HG03457 (cell line): ENCODE data around the gene SULT4A1.

Source experiments
- ATAC-seq: cut with Tn5 transposase; IDR thresholded peaks from one replicate; pipeline ENCODE4 v1.9.1; 2021; ENCODE audit warnings: moderate number of reproducible peaks; ENCODE audit not compliant: unreplicated experiment

Gene SULT4A1

GRCh38 chr22:43812149-43812842 is 50.0 kb downstream of the SULT4A1 start, which contains the start of gene EFCAB6:
Gene EFCAB6 (minus strand): TSS chr22:43812305. CDS start chr22:43782318, 29,987 bp downstream.
- no peak for ATAC-seq

DNA sequence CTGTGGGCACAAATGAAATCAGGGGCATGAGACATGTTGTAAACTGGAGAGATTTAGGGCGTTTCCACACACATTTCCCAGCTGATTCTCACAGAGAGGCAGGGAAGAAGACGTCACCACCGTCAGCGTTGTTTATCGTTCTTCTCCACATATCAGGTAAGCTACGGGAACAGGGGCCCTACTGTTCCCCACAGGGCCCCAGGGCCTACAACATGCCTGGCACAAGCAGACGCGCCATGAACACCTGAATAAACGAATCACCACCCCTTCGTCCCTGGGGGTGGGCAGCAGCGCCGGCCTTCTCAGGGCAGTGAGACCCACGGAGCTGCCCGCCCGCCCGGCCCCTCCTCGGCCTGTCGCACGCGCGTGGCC is 50.5 kb downstream of the SULT4A1 start:
- no peak for ATAC-seq

DNA sequence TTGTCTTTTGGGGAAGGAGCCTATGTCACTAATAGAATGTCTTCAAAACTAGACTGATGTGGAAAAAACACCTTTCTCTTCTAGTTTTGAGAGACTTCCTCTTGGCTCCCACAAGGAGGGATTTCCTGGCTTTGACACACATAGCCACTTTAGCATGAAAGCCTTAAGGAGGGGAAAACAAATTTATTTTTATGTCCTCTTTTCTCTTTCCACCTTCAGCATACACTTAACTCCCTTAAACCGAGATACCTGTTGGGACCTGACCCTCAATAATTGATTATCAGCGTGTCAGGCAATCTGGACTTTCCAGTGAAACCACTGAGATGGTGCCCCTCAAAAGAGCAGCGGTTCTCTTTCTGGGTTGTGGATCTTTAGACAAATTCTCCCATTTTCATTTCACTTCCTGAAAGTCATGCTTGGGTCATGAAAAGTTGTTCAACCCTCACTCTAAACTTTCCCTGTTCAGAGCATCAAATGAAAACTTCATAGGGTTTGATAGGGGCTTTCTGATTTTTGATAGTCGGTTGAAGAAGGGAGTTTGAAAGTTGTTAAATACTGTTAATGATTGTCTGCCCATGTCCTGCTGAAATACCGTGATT is 59.3 kb downstream of the SULT4A1 start:
- no peak for ATAC-seq

DNA sequence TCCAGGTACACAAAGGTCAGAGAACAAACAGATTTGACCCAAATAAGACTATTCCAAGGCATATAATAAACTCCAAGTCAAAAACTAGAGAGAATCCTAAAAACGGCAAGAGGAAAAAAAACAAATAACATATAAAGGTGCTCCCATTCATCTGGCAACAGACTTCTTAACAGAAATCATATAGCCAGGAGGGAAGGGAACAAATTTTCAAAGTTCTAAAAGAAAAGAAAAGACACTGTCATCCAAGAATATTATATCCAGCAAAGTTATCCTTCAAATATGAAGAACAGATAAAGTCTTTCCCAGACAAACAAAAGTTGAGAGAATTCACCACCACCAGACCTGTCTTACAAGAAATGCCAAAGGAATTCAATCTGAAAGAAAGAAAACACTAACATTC is 61.3 kb downstream of the SULT4A1 start:
- no peak for ATAC-seq

DNA sequence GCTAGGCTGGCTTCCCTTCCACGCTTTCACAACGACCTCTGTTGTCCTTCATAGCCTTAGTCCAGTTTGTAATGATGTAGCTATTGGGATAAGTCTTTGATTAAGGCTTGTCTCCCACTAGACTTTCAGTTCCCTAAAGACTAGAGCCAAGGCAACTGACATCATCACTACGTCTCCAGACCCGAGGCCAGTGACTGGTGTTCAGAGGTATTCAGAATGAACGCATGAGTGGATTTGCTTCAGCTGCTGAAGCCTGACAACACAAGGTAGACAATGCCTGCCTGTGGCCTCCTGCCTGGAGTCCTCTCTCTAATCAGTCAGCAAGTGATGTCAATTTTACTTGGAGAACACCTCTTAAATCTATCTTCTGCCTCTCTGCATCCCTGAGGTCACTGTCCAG is 63.8 kb downstream of the SULT4A1 start:
- no peak for ATAC-seq

DNA sequence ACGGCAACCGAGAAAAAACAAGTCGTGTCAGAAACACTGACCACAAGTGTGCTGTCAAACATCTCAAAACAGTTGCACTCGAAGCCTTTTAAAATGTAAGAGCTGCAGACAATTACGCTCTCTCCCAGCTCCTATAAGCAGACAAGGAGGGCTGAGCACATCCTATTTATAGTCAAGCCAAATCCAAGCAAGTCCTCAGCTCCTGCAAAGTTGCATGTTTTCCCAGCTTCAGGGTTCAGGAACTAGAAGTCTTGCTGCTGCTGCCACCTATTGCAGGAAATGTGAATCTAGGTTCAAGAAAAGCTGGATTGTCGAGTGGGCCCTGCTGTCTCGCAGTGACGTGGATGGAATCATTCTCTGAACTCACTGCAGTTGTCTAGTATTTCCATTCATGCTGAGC is 65.7 kb downstream of the SULT4A1 start:
- no peak for ATAC-seq

DNA sequence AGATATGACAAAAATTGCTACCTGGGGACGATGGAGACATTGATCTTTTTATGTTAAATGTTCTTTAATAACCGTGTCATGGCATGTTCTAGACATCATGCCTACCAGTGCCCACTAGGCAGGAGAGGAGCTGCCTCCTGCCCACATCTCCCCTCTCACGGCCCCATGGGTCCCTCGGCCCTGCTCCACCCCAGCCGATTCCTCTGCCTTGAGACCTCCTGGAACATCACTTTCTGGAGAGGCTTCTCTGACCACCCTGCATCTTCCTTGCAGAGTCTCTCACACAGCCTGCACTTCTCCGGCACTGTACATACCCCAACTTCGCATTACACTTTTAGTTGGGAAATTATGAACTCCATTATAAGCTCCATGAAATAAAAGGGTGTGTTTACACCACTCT is 67.0 kb downstream of the SULT4A1 start:
- ATAC-seq: no peak

DNA sequence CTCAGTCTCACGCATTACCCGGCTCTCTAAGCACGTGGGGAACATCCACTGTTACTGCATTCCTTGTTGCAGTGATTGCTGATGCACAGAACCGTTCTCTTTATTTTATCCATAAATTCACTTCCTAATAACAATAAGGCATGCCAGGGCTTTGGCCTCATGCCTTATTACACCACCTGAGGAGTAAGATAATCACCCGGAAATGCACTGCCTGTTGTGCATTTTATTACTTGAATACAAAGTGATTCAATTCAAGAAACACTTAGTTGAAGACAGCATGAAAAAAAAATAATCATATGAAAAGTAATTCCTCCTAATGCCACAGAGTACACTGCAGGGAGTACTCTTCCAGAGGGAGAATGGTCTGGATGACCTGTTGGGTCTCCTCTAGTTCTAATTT is 69.4 kb downstream of the SULT4A1 start:
- no peak for ATAC-seq

DNA sequence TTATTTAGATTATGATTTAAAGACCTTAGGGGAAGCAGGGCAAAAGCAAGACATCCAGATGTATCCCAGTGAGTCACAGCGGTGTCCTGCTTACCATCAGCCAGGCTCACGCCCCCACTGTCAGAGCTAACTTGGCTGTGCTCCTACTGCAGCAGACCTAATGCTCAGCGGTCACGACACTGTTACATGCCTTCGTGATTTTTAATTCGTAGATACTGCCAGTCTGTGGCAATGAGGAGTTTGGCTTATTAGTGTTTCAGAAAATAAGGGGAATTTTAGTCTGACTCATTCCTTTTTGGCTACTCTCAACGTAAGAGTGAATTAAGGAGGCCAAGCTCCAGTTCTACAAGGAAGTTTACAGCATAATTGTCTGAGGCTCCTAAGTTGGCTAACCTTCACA is 72.9 kb downstream of the SULT4A1 start:
- ATAC-seq: no peak

DNA sequence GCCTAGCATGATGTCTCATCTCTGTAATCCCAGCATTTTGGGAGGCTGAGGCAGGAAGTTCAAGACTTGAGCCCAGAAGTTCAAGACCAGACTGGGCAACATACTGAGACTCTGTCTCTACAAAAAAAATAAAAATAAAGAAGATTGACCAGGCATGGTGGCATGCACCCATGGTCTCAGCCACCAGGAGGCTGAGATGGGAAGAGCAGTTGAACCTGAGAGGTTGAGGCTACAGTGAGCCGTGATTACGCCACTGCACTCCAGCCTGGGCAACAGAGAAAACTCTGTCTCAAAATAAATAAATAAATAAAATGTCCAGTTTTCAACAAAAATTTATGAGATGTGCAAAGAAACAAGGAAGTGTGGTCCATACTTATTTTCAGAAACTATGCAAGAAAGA is 78.5 kb downstream of the SULT4A1 start:
- no peak for ATAC-seq

DNA sequence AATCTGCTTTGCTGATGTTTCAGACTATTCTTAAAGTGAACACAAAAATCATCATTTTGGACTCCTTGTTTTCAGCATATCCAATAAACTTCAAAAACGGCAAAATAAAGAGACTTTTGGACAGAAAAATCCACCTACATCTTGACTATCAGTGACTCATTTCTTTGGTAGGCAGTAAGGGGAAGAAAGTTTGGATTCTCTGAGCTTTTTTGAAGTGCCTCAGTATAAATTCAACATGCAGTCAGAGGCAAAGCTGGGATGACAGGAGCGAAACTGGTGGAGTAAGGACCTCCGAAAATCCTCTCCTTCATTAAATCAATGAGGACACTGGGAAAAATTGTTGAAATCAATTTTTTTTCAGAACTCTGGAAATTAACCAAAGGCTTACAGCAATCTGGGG is 79.9 kb downstream of the SULT4A1 start:
- no peak for ATAC-seq

GRCh38 chr22:43777286-43777685 is 85.0 kb downstream of the SULT4A1 start:
- no peak for ATAC-seq

- ATAC-seq: no peak
These were observed 86.1 kb downstream of the SULT4A1 start for GRCh38 chr22:43776081-43776670.
